Trophoblast cell (in vitro differentiated cells and primary cell): ENCODE measurements around the gene NR2C1.
A peak's percentile ranks its signal among the peaks of the same experiment; 100 is the strongest.

Experiments
- DNase-seq, 2 donors: peaks; one replicate each; pipeline ENCODE4 v3.0.0-alpha.2; 2016
- H2AFZ ChIP-seq: 2 replicates; pipeline ENCODE4 v1.6.1; 2013; ENCODE audit warnings: low read length, moderate library complexity, mild to moderate bottlenecking; ENCODE audit not compliant: insufficient read depth, poor library complexity
- H2AK5ac ChIP-seq: 2 replicates; pipeline ENCODE4 v1.6.1; 2013; ENCODE audit warnings: mild to moderate bottlenecking, low read length
- H2BK120ac ChIP-seq: 2 replicates; pipeline ENCODE4 v1.6.1; 2013; ENCODE audit warnings: low read length, mild to moderate bottlenecking, moderate library complexity; ENCODE audit not compliant: insufficient read depth, poor library complexity
- H2BK12ac ChIP-seq: 2 replicates; pipeline ENCODE4 v1.6.1; 2013; ENCODE audit warnings: mild to moderate bottlenecking, low read length, moderate library complexity
- H2BK5ac ChIP-seq: 2 replicates; pipeline ENCODE4 v1.6.1; 2013; ENCODE audit warnings: low read length, low read depth, moderate library complexity, mild to moderate bottlenecking; ENCODE audit not compliant: poor library complexity
- H3K14ac ChIP-seq: 2 replicates; pipeline ENCODE4 v1.6.1; 2013; ENCODE audit warnings: mild to moderate bottlenecking, low read length
- H3K18ac ChIP-seq: 2 replicates; pipeline ENCODE4 v1.6.1; 2013; ENCODE audit warnings: mild to moderate bottlenecking, low read length
- H3K23ac ChIP-seq: 2 replicates; pipeline ENCODE4 v1.6.1; 2013; ENCODE audit warnings: low read length
- H3K27ac ChIP-seq: 2 replicates; pipeline ENCODE4 v1.5.1; 2013; ENCODE audit warnings: low read depth, mild to moderate bottlenecking, inconsistent platforms, low read length, moderate library complexity
- H3K27me3 ChIP-seq: 2 replicates; pipeline ENCODE4 v1.6.1; 2013; ENCODE audit warnings: inconsistent platforms, mild to moderate bottlenecking, low read length, moderate library complexity; ENCODE audit not compliant: insufficient read depth
- H3K36me3 ChIP-seq, 2 experiments: 1 replicate in 1 of 2; 2 replicates in 1 of 2; pipeline ENCODE4 v1.6.1; 2013; ENCODE audit warnings: low read length in 2 of 2, mild to moderate bottlenecking in 2 of 2, moderate library complexity in 1 of 2; ENCODE audit not compliant: insufficient read depth in 2 of 2, control insufficient read depth in 1 of 2
- H3K4ac ChIP-seq: 2 replicates; pipeline ENCODE4 v1.6.1; 2013; ENCODE audit warnings: low read depth, mild to moderate bottlenecking, low read length, moderate library complexity
- H3K4me1 ChIP-seq, 2 experiments: 1 replicate in 1 of 2; 2 replicates in 1 of 2; pipeline ENCODE4 v1.6.1; 2013; ENCODE audit warnings: low read length in 2 of 2, mild to moderate bottlenecking in 2 of 2, moderate library complexity in 1 of 2; ENCODE audit not compliant: insufficient read depth in 2 of 2, control insufficient read depth in 1 of 2
- H3K4me2 ChIP-seq: 2 replicates; pipeline ENCODE4 v1.6.1; 2013; ENCODE audit warnings: inconsistent platforms, mild to moderate bottlenecking, low read length, moderate library complexity
- H3K4me3 ChIP-seq: 2 replicates; pipeline ENCODE4 v1.5.1; 2013; ENCODE audit warnings: mild to moderate bottlenecking, low read depth, low read length, inconsistent platforms
- H3K79me1 ChIP-seq: one replicate; pipeline ENCODE4 v1.6.1; 2013; ENCODE audit warnings: low read length
- H3K79me2 ChIP-seq: 2 replicates; pipeline ENCODE4 v1.6.1; 2013; ENCODE audit warnings: low read length, mild to moderate bottlenecking; ENCODE audit not compliant: control insufficient read depth, insufficient read depth, poor library complexity
- H3K9ac ChIP-seq: 2 replicates; pipeline ENCODE4 v1.6.1; 2013; ENCODE audit warnings: mild to moderate bottlenecking, low read length
- H3K9me3 ChIP-seq: 2 replicates; pipeline ENCODE4 v1.6.1; 2013; ENCODE audit warnings: low read depth, mild to moderate bottlenecking, control low read depth, inconsistent platforms, low read length; ENCODE audit not compliant: insufficient read depth
- H4K12ac ChIP-seq: 2 replicates; pipeline ENCODE4 v1.6.1; 2013; ENCODE audit warnings: low read depth, mild to moderate bottlenecking, low read length, moderate library complexity
- H4K8ac ChIP-seq: 2 replicates; pipeline ENCODE4 v1.6.1; 2013; ENCODE audit warnings: low read depth, mild to moderate bottlenecking, low read length, moderate library complexity
- H4K91ac ChIP-seq: one replicate; pipeline ENCODE4 v1.6.1; 2013; ENCODE audit warnings: low read depth, mild to moderate bottlenecking, low read length, moderate library complexity
- WGBS: extraction: QIAGEN DNeasy Blood & Tissue Kit; methylation state at CpG from one replicate; pipeline ENCODE4 v1.1.7; 2013; ENCODE audit warnings: missing lambda C conversion rate; ENCODE audit not compliant: insufficient read length, insufficient coverage; ENCODE audit errors: extremely low coverage; 5-methylcytosine and 5-hydroxymethylcytosine counted together

NR2C1 gene

DNA sequence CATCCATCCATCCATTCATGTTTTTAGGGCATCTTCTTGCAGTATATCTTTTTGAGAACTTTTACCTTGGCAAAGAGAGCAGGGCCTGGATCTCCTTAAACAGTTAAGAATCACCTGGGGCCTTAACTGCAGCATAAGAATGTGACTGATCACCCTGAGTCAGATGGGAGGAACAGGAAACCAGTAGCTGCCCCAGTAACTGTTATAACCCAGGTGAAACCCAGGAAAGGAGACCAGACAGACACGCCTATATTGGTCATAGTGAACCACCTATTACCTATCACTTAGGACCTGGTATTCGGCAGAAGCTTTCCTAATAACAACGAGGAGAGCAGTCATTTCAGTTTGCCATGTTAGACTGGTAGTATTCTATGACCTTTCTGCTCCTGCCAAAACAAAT is 43.4 kb upstream of the NR2C1 start:
- Histone ChIP-seq H4K8ac (no peak overlapping the region), H3K79me1 (no peaks in the 10 kb centered on the region), H2BK12ac (no peak overlapping the region), H3K4me2 (no peak overlapping the region), H2BK120ac (no peak overlapping the region), H3K27me3 (no peaks in the 10 kb centered on the region), H3K14ac (no peak overlapping the region), H3K4ac (no peak overlapping the region), H2BK5ac (no peak overlapping the region), H3K4me1 (peaks cover 0 to 5% of the 10 kb centered on the region in 2 experiments), H3K27ac (no peak overlapping the region), H3K23ac (no peak overlapping the region), H3K18ac (no peak overlapping the region), H3K4me3 (no peak overlapping the region), H3K9me3 (no peaks in the 10 kb centered on the region), H3K36me3 (peaks cover 15 to 16% of the 10 kb centered on the region in 2 experiments), H3K9ac (no peak overlapping the region), H3K79me2 (no peaks in the 10 kb centered on the region), H2AK5ac (no peak overlapping the region), H2AFZ (no peak overlapping the region), H4K91ac (no peak overlapping the region), H4K12ac (no peak overlapping the region)
- no CpG with 5 or more reads among the region's 3 CpGs for whole genome bisulfite sequencing
- DNase-seq, result no peak

GRCh38 chr12:95116341-95116740 is 42.9 kb upstream of the NR2C1 start:
- Histone ChIP-seq H3K23ac (no peak overlapping the region), H3K4me1 (peaks cover 0 to 5% of the 10 kb centered on the region in 2 experiments), H3K27me3 (no peaks in the 10 kb centered on the region), H4K8ac (no peak overlapping the region), H2BK120ac (no peak overlapping the region), H2AK5ac (no peak overlapping the region), H3K9me3 (no peaks in the 10 kb centered on the region), H3K4ac (no peak overlapping the region), H3K79me1 (no peaks in the 10 kb centered on the region), H2BK12ac (no peak overlapping the region), H3K14ac (no peak overlapping the region), H3K36me3 (peaks cover 16% of the 10 kb centered on the region in 2 experiments), H3K9ac (no peak overlapping the region), H3K4me3 (no peak overlapping the region), H3K4me2 (no peak overlapping the region), H2BK5ac (no peak overlapping the region), H4K12ac (no peak overlapping the region), H2AFZ (no peak overlapping the region), H3K18ac (no peak overlapping the region), H3K27ac (no peak overlapping the region), H4K91ac (no peak overlapping the region), H3K79me2 (no peaks in the 10 kb centered on the region)
- no peak for DNase-seq
- no CpG with 5 or more reads among the region's 4 CpGs for WGBS

DNA sequence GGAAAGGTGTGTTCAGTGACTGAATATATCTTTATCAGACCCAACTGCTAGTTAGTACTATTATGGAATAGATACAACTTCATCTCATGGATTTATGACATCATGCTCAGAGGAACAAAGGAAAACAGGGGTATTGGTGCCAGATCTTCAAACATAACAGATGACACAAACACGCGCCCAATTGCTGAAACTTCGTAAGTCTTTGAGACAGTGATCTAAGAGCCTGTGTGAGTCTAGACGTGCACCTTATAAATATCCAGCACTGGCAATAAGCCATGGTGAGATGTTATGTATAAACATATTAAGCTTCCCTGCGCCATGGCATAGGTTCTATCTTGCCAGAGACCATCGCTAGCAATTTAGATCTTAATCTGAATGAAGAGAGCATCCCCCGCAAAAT is 42.2 kb upstream of the NR2C1 start:
- WGBS, result no CpG with 5 or more reads among the region's 7 CpGs
- Histone ChIP-seq H3K9me3 (no peaks in the 10 kb centered on the region), H3K18ac (no peak overlapping the region), H2AFZ (no peak overlapping the region), H4K12ac (no peak overlapping the region), H2AK5ac (no peak overlapping the region), H4K91ac (no peak overlapping the region), H2BK120ac (no peak overlapping the region), H3K23ac (no peak overlapping the region), H3K4ac (no peak overlapping the region), H3K4me2 (no peak overlapping the region), H3K79me1 (no peaks in the 10 kb centered on the region), H3K27ac (no peak overlapping the region), H3K79me2 (no peaks in the 10 kb centered on the region), H2BK5ac (peak overlapping the region; percentile 40), H3K14ac (no peak overlapping the region), H2BK12ac (peak overlapping the region; percentile 49), H3K36me3 (peaks cover 19 to 23% of the 10 kb centered on the region in 2 experiments), H3K4me1 (peaks cover 0 to 5% of the 10 kb centered on the region in 2 experiments), H3K4me3 (no peak overlapping the region), H4K8ac (no peak overlapping the region), H3K9ac (no peak overlapping the region), H3K27me3 (no peaks in the 10 kb centered on the region)
- no peak for DNase-seq

DNA sequence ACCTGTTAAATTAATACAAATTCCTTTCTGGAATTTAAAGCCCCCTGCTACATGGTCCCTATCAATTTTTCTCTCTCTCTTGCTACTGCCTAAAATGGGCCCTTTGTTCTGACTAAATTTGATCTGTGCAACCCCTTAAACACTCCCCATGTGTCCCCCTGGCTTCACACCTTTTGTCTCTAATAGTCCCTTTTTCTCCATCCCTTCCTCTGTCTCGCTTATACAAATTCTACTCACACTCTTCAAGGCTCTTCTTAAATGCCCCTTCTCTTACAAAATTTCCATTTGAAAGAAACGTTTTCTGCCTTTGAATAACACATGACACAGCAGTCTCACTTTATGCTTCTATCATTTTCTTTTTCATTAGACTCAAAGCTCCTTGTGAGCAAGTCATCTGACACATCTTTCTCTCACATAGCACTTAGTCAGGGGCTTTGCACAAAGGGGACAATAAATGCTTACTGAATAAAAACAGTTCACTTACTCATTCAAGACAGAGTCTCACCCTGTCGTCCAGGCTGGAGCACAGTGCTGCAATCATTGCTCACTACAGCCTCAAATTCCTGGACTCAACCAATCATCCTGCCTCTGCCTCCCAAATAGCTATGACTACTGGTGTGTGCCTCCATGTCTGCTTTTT is 41.5 kb upstream of the NR2C1 start:
- H3K9ac ChIP-seq, result no peak overlapping the region
- DNase-seq, result no peak
- no peaks in the 10 kb centered on the region for H3K79me2 ChIP-seq
- H4K91ac ChIP-seq, result no peak overlapping the region
- no peak overlapping the region for H3K27ac ChIP-seq
- no peak overlapping the region for H3K4me2 ChIP-seq
- H3K36me3 ChIP-seq, result peaks cover 22 to 25% of the 10 kb centered on the region in 2 experiments
- no peaks in the 10 kb centered on the region for H3K9me3 ChIP-seq
- peaks cover 0 to 5% of the 10 kb centered on the region in 2 experiments for H3K4me1 ChIP-seq
- H2AFZ ChIP-seq, result no peak overlapping the region
- H3K23ac ChIP-seq, result no peak overlapping the region
- H3K27me3 ChIP-seq, result no peaks in the 10 kb centered on the region
- WGBS, result no CpG with 5 or more reads among the region's 3 CpGs
- H2BK120ac ChIP-seq, result no peak overlapping the region
- H3K79me1 ChIP-seq, result no peaks in the 10 kb centered on the region
- no peak overlapping the region for H3K4me3 ChIP-seq
- no peak overlapping the region for H4K12ac ChIP-seq
- H2BK5ac ChIP-seq, result no peak overlapping the region
- H2BK12ac ChIP-seq, result no peak overlapping the region
- H3K14ac ChIP-seq, result no peak overlapping the region
- H4K8ac ChIP-seq, result no peak overlapping the region
- no peak overlapping the region for H2AK5ac ChIP-seq
- H3K18ac ChIP-seq, result no peak overlapping the region
- no peak overlapping the region for H3K4ac ChIP-seq
